B cell (primary cell): Measurements from ENCODE around the gene ARMS2.

Source experiments
- EZH2 ChIP-seq: IDR thresholded peaks from 2 replicates; pipeline ENCODE4 v1.6.1; 2012; ENCODE audit warnings: borderline replicate concordance, low read depth, mild to moderate bottlenecking, moderate library complexity, low read length; ENCODE audit not compliant: insufficient read depth, poor library complexity, severe bottlenecking
- TF ChIP-seq, protein P1 (sequence below): fragments of 200-600 bp; IDR thresholded peaks from one replicate; pipeline ENCODE4 v1.8.0; 2022; ENCODE audit warnings: antibody characterized with exemption, mild to moderate bottlenecking

GRCh38 chr10:122485670-122486069 is 31.2 kb downstream of the ARMS2 start:
- TF ChIP-seq, protein P1, sequence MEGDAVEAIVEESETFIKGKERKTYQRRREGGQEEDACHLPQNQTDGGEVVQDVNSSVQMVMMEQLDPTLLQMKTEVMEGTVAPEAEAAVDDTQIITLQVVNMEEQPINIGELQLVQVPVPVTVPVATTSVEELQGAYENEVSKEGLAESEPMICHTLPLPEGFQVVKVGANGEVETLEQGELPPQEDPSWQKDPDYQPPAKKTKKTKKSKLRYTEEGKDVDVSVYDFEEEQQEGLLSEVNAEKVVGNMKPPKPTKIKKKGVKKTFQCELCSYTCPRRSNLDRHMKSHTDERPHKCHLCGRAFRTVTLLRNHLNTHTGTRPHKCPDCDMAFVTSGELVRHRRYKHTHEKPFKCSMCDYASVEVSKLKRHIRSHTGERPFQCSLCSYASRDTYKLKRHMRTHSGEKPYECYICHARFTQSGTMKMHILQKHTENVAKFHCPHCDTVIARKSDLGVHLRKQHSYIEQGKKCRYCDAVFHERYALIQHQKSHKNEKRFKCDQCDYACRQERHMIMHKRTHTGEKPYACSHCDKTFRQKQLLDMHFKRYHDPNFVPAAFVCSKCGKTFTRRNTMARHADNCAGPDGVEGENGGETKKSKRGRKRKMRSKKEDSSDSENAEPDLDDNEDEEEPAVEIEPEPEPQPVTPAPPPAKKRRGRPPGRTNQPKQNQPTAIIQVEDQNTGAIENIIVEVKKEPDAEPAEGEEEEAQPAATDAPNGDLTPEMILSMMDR: no peak
- no peak for TF ChIP-seq EZH2
